Measurements from ENCODE around the gene MEAF6.

The MEAF6 gene

GRCh38 chr1:37442644-37443043 lies 71.9 kb downstream of the MEAF6 start:
- DNase-seq (ENCODE audit: low read depth in 2 of 2), result no peak
